Measurements from ENCODE around the gene PCCA. TPM values are rescaled to one million over a fixed set of nuclear protein-coding genes. Genes with fewer than 3 reads are reported as not detected.
"Not testable (repeated sequence)": the region's sequence is repeated elsewhere in the genome, so short reads cannot be mapped to it uniquely, and the experiment has no call there.

Gene PCCA
- total RNA-seq, 1 experiment from 2014 or later = 8.9 TPM

GRCh38 chr13:100068133-100068931, 20.6 kb upstream of the PCCA start:
- no peak overlapping the region for H3K27ac Mint-ChIP-seq (ENCODE audit: unreplicated experiment)
- CTCF ChIA-PET = no interaction called here
- intact Hi-C loops (cut with micrococcal nuclease; ENCODE audit: unreplicated experiment) = no loop called here
- BruUV-seq (replicated peaks) = no TSS peak
- DNase-seq = no peak
- H3K36me3 Mint-ChIP-seq (ENCODE audit: insufficient read depth, unreplicated experiment) = no peaks in the 10 kb centered on the region
- no peaks in the 10 kb centered on the region for H3K27me3 Mint-ChIP-seq (ENCODE audit: unreplicated experiment)
- H3K9me3 Mint-ChIP-seq (ENCODE audit: low read depth, unreplicated experiment) = no peaks in the 10 kb centered on the region
- no peak for TF ChIP-seq CTCF (IDR thresholded peaks at IDR 0.05; ENCODE audit: unreplicated experiment)
- no peak overlapping the region for H3K4me3 Mint-ChIP-seq (ENCODE audit: low read depth, unreplicated experiment)
- H3K4me1 Mint-ChIP-seq (ENCODE audit: low read depth, unreplicated experiment) = no peaks in the 10 kb centered on the region

GRCh38 chr13:100069278-100069677, 19.6 kb upstream of the PCCA start:
- Mint-ChIP-seq H3K9me3 (ENCODE audit: low read depth, unreplicated experiment) (no peaks in the 10 kb centered on the region), H3K27ac (ENCODE audit: unreplicated experiment) (no peak overlapping the region)

GRCh38 chr13:100075700-100076587, 12.9 kb upstream of the PCCA start:
- no TSS peak for BruUV-seq (replicated peaks)
- no peak for TF ChIP-seq CTCF (IDR thresholded peaks at IDR 0.05; ENCODE audit: unreplicated experiment)
- Mint-ChIP-seq H3K4me1 (ENCODE audit: low read depth, unreplicated experiment) (no peaks in the 10 kb centered on the region), H3K27ac (ENCODE audit: unreplicated experiment) (no peak overlapping the region), H3K36me3 (ENCODE audit: insufficient read depth, unreplicated experiment) (no peaks in the 10 kb centered on the region), H3K27me3 (ENCODE audit: unreplicated experiment) (no peaks in the 10 kb centered on the region), H3K4me3 (ENCODE audit: low read depth, unreplicated experiment) (no peak overlapping the region), H3K9me3 (ENCODE audit: low read depth, unreplicated experiment) (no peaks in the 10 kb centered on the region)
- CTCF ChIA-PET = no interaction called here
- intact Hi-C loops (cut with micrococcal nuclease; ENCODE audit: unreplicated experiment) = no loop called here
- no peak for DNase-seq

More at GRCh38 chr13:100069278-100069677, 19.6 kb upstream of the PCCA start:
- intact Hi-C loops (cut with micrococcal nuclease; ENCODE audit: unreplicated experiment) = no loop called here
- no peaks in the 10 kb centered on the region for H3K36me3 Mint-ChIP-seq (ENCODE audit: insufficient read depth, unreplicated experiment)
- no peaks in the 10 kb centered on the region for H3K27me3 Mint-ChIP-seq (ENCODE audit: unreplicated experiment)
- no peak overlapping the region for H3K4me3 Mint-ChIP-seq (ENCODE audit: low read depth, unreplicated experiment)
- H3K4me1 Mint-ChIP-seq (ENCODE audit: low read depth, unreplicated experiment) = no peaks in the 10 kb centered on the region
- BruUV-seq (replicated peaks) = no TSS peak
- CTCF ChIA-PET = no interaction called here
- DNase-seq = no peak
- TF ChIP-seq CTCF (IDR thresholded peaks at IDR 0.05; ENCODE audit: unreplicated experiment) = no peak

- H3K4me1 Mint-ChIP-seq (ENCODE audit: low read depth, unreplicated experiment); BruUV-seq (replicated peaks); DNase-seq; H3K4me3 Mint-ChIP-seq (ENCODE audit: low read depth, unreplicated experiment); H3K36me3 Mint-ChIP-seq (ENCODE audit: insufficient read depth, unreplicated experiment); H3K27me3 Mint-ChIP-seq (ENCODE audit: unreplicated experiment); intact Hi-C loops (cut with micrococcal nuclease; ENCODE audit: unreplicated experiment); CTCF ChIA-PET; H3K27ac Mint-ChIP-seq (ENCODE audit: unreplicated experiment); H3K9me3 Mint-ChIP-seq (ENCODE audit: low read depth, unreplicated experiment): not testable (repeated sequence)
Observed at GRCh38 chr13:100079003-100079402, 9.9 kb upstream of the PCCA start.

GRCh38 chr13:100083401-100083800, 5.5 kb upstream of the PCCA start:
- DNase-seq; H3K27me3 Mint-ChIP-seq (ENCODE audit: unreplicated experiment); intact Hi-C loops (cut with micrococcal nuclease; ENCODE audit: unreplicated experiment); H3K27ac Mint-ChIP-seq (ENCODE audit: unreplicated experiment); H3K36me3 Mint-ChIP-seq (ENCODE audit: insufficient read depth, unreplicated experiment); CTCF ChIA-PET; BruUV-seq (replicated peaks); H3K9me3 Mint-ChIP-seq (ENCODE audit: low read depth, unreplicated experiment); H3K4me3 Mint-ChIP-seq (ENCODE audit: low read depth, unreplicated experiment): not testable (repeated sequence)
- H3K4me1 Mint-ChIP-seq (ENCODE audit: low read depth, unreplicated experiment) = peaks cover 21% of the 10 kb centered on the region
